ENCODE results near the gene PRKCZ. TPM values are rescaled to one million over a fixed set of nuclear protein-coding genes. Genes with fewer than 3 reads are reported as not detected.

Gene PRKCZ
- total RNA-seq, 1 donor from 2014 or later: 33.4 TPM

DNA sequence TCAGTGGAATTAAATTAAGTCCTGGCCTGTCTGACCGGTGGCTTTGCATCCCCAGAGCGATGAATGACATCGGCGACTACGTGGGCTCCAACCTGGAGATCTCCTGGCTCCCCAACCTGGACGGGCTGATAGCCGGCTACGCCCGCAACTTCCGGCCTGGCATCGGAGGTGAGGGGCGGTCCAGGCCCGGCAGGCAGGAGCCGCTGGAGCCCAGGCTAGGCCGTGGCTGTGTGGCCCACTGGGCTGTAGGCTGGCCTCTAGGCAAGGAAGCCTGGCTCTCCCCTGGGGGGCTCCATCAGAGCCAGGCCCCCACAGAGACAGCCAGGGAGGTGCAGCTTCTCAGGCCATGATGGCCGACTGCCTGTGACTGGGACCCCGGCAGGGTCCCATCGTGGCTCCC, 25.3 kb upstream of the PRKCZ start:
- Histone ChIP-seq H3K4me1 (no peaks in the 10 kb centered on the region), H4K20me1 (ENCODE audit: low read depth) (peaks cover 13% of the 10 kb centered on the region), H2AFZ (replicated peaks) (no peak overlapping the region), H3K27me3 (peaks cover 30% of the 10 kb centered on the region), H3K4me2 (no peak overlapping the region), H3K4me3 (no peak overlapping the region), H3K79me2 (ENCODE audit: low read depth) (no peaks in the 10 kb centered on the region), H3F3A (ENCODE audit: low read depth) (peaks cover 7% of the 10 kb centered on the region), H3K9me3 (ENCODE audit: low read depth) (no peaks in the 10 kb centered on the region), H3K27ac (no peak overlapping the region), H3K36me3 (no peaks in the 10 kb centered on the region), H3K9ac (no peak overlapping the region)
- no peaks in the 10 kb centered on the region for H3K4me1 Mint-ChIP-seq
- H3K36me3 Mint-ChIP-seq: no peaks in the 10 kb centered on the region
- H3K27me3 Mint-ChIP-seq (ENCODE audit: insufficient read depth, low read depth): peaks cover 22% of the 10 kb centered on the region
- H3K4me3 Mint-ChIP-seq: no peak overlapping the region
- TF ChIP-seq EZH2phosphoT487 (IDR thresholded peaks at IDR 0.05) (no peak), CTCF (IDR thresholded peaks at IDR 0.05) (no peak)
- no peak for DNase-seq (ENCODE audit: low spot score)
- H3K27ac Mint-ChIP-seq: no peak overlapping the region
- no peaks in the 10 kb centered on the region for H3K9me3 Mint-ChIP-seq

DNA sequence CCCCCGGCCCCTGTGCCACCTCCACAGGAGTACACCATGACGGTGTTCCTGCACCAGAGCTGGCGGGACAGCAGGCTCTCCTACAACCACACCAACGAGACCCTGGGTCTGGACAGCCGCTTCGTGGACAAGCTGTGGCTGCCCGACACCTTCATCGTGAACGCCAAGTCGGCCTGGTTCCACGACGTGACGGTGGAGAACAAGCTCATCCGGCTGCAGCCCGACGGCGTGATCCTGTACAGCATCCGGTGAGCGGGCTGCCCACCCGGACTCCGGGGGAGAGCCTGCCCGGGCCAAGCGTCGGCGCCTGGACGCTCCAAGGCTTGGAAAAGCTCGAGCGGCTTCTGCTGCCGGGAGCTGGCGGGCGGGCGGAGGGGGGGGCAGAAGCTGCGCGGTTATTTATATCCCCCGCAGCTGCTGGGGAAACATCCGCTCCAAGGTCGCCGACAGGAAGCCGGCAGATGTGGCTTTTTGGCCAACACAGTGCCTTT, 24.7 kb upstream of the PRKCZ start:
- Histone ChIP-seq H3K9ac (no peak overlapping the region), H3F3A (ENCODE audit: low read depth) (peaks cover 1% of the 10 kb centered on the region), H3K9me3 (ENCODE audit: low read depth) (no peaks in the 10 kb centered on the region), H3K79me2 (ENCODE audit: low read depth) (no peaks in the 10 kb centered on the region), H4K20me1 (ENCODE audit: low read depth) (peaks cover 7% of the 10 kb centered on the region), H3K36me3 (no peaks in the 10 kb centered on the region), H3K4me3 (no peak overlapping the region), H3K27me3 (peaks cover 24% of the 10 kb centered on the region), H3K4me1 (no peaks in the 10 kb centered on the region), H2AFZ (replicated peaks) (no peak overlapping the region), H3K4me2 (no peak overlapping the region), H3K27ac (no peak overlapping the region)
- Mint-ChIP-seq H3K4me1 (no peaks in the 10 kb centered on the region), H3K27ac (no peak overlapping the region), H3K9me3 (no peaks in the 10 kb centered on the region), H3K36me3 (no peaks in the 10 kb centered on the region), H3K4me3 (no peak overlapping the region), H3K27me3 (ENCODE audit: insufficient read depth, low read depth) (peaks cover 18% of the 10 kb centered on the region)
- DNase-seq (ENCODE audit: low spot score): no peak
- TF ChIP-seq EZH2phosphoT487 (IDR thresholded peaks at IDR 0.05) (no peak), CTCF (IDR thresholded peaks at IDR 0.05) (no peak), EZH2 (IDR thresholded peaks at IDR 0.05) (no peak)

DNA sequence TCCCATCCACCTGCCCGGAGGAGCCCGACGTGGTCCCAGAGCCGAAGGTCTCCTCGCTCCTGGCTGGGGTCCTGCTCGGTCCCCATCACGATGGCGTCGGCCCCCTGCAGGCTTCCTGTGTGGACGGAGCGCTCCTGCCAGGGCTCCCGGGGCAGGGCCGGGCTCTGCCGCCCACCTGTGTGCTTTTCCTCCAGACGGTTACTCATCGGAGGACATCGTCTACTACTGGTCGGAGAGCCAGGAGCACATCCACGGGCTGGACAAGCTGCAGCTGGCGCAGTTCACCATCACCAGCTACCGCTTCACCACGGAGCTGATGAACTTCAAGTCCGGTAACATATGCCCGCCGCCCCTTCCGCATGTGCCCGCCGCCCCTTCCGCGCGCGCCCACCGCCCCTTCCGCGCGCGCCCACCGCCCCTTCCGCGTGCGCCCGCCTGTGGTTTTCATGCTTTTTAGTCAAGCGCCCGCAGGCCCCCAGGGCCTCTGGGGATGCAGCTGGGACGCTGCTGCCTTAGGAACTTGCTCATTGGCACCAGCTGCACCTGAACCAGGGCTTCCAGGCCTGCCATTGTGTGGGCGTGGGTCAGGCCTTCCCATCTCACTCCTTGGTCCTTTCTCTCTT, 22.1 kb upstream of the PRKCZ start:
- Histone ChIP-seq H3F3A (ENCODE audit: low read depth) (no peaks in the 10 kb centered on the region), H4K20me1 (ENCODE audit: low read depth) (no peaks in the 10 kb centered on the region), H3K4me1 (no peaks in the 10 kb centered on the region), H3K4me2 (no peak overlapping the region), H3K79me2 (ENCODE audit: low read depth) (no peaks in the 10 kb centered on the region), H3K27me3 (no peaks in the 10 kb centered on the region), H3K9me3 (ENCODE audit: low read depth) (no peaks in the 10 kb centered on the region), H2AFZ (replicated peaks) (no peak overlapping the region), H3K27ac (no peak overlapping the region), H3K4me3 (no peak overlapping the region), H3K36me3 (no peaks in the 10 kb centered on the region), H3K9ac (no peak overlapping the region)
- Mint-ChIP-seq H3K4me1 (no peaks in the 10 kb centered on the region), H3K4me3 (no peak overlapping the region), H3K9me3 (no peaks in the 10 kb centered on the region), H3K36me3 (no peaks in the 10 kb centered on the region), H3K27ac (no peak overlapping the region), H3K27me3 (ENCODE audit: insufficient read depth, low read depth) (peaks cover 3% of the 10 kb centered on the region)
- TF ChIP-seq EZH2phosphoT487 (IDR thresholded peaks at IDR 0.05) (no peak), EZH2 (IDR thresholded peaks at IDR 0.05) (no peak)
- no peak for DNase-seq (ENCODE audit: low spot score)

DNA sequence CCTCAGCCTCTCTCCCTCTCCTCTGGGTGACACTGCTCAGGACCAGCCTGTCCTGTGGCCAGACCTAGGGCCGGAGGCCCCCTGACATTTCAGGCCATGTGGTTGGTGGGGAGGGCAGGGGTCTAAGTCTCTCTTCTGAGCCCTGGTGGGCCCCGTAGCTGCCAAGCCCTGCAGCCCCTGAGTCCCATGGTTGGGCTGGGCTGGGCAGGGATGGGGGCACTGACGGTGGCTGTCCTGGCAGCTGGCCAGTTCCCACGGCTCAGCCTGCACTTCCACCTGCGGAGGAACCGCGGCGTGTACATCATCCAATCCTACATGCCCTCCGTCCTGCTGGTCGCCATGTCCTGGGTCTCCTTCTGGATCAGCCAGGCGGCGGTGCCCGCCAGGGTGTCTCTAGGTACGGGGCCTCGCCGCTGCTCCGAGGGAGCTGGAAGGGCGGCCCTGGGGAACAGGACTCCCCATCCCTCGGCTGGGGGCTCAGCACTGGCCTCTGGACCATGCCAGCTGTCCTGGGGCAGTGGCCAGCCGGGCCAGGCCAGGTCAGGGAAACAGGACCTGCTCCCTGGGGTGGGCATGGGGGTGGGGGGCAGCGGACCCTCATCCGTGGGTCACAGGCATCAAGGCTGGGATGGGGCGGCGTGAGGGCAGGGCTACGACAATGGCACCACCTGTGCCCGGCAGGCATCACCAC, 21.2 kb upstream of the PRKCZ start:
- Mint-ChIP-seq H3K27ac (no peak overlapping the region), H3K4me3 (no peak overlapping the region), H3K36me3 (no peaks in the 10 kb centered on the region), H3K9me3 (no peaks in the 10 kb centered on the region), H3K4me1 (no peaks in the 10 kb centered on the region), H3K27me3 (ENCODE audit: insufficient read depth, low read depth) (peaks cover 3% of the 10 kb centered on the region)
- Histone ChIP-seq H2AFZ (replicated peaks) (no peak overlapping the region), H3K27ac (no peak overlapping the region), H3K4me3 (no peak overlapping the region), H3K36me3 (no peaks in the 10 kb centered on the region), H4K20me1 (ENCODE audit: low read depth) (no peaks in the 10 kb centered on the region), H3F3A (ENCODE audit: low read depth) (no peaks in the 10 kb centered on the region), H3K9me3 (ENCODE audit: low read depth) (no peaks in the 10 kb centered on the region), H3K4me1 (no peaks in the 10 kb centered on the region), H3K79me2 (ENCODE audit: low read depth) (no peaks in the 10 kb centered on the region), H3K9ac (no peak overlapping the region), H3K27me3 (no peaks in the 10 kb centered on the region), H3K4me2 (no peak overlapping the region)
- no peak for DNase-seq (ENCODE audit: low spot score)
- TF ChIP-seq EZH2phosphoT487 (IDR thresholded peaks at IDR 0.05): no peak
- TF ChIP-seq EZH2 (IDR thresholded peaks at IDR 0.05): no peak
- TF ChIP-seq CTCF (IDR thresholded peaks at IDR 0.05): no peak

Data from neural progenitor cell (in vitro differentiated cells).